ENCODE measurements around the gene DIDO1.

GRCh38 chr20:62914436-62914835 is 11.9 kb downstream of the DIDO1 start:
- TF ChIP-seq CTCF (IDR thresholded peaks at IDR 0.05) (no peak), POLR2A (IDR thresholded peaks at IDR 0.05) (no peak)
